ENCODE results near the gene CELF4.

CELF4 gene

GRCh38 chr18:37443325-37444055, 122.1 kb downstream of the CELF4 start:
- FAIRE-seq = no peak
- DNase-seq (ENCODE audit: insufficient read length) = no peak
- TF ChIP-seq POLR2AphosphoS5 (IDR thresholded peaks at IDR 0.05; ENCODE audit: low read depth, low read length) (no peak), TAF1 (IDR thresholded peaks at IDR 0.05; ENCODE audit: borderline replicate concordance, low read depth, low read length) (no peak), POLR2A (IDR thresholded peaks at IDR 0.05; ENCODE audit: low read depth, low read length) (no peak)

DNA sequence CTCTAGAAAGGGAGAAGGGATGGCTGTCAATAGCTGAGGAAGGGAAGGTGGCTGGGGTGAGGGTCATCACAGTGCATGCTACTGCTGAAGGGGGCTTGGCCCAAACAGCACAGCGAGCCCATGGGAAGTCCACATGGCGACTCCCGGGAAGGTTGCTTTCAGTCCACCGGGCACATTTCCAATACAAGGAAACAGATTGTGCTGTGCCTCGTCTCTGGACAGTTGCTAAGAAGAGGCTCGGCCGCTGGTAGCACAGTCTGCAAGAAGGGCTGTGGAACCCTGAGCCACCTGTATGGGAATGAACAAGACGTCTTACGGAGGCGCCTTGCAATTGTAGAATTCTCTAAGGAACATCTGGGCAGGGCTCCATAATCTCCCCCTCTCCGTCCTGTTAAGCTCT, 123.1 kb downstream of the CELF4 start:
- no peak for FAIRE-seq
- DNase-seq (ENCODE audit: insufficient read length) = no peak
- no peak for TF ChIP-seq POLR2A (IDR thresholded peaks at IDR 0.05; ENCODE audit: low read depth, low read length)
- no peak for TF ChIP-seq POLR2AphosphoS5 (IDR thresholded peaks at IDR 0.05; ENCODE audit: low read depth, low read length)
- no peak for TF ChIP-seq TAF1 (IDR thresholded peaks at IDR 0.05; ENCODE audit: borderline replicate concordance, low read depth, low read length)

DNA sequence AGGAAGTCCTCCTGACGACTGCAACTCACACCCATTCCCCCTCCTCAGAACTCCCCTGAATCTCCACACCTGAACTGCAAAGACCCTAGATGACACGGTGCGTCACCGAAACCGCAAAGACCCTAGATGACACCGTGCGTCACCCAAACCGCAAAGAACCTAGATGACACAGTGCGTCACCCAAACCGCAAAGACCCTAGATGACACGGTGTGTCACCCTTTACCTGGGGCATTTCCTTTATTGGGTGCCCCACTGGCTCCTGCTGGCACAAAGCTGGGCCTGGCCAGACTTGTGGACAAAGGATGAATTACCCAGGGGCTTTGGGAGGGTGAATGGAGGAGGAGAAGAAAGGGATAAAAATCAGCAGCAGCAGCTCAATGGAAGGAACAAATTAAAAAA, 123.8 kb downstream of the CELF4 start:
- TF ChIP-seq POLR2AphosphoS5 (IDR thresholded peaks at IDR 0.05; ENCODE audit: low read depth, low read length) (no peak), TAF1 (IDR thresholded peaks at IDR 0.05; ENCODE audit: borderline replicate concordance, low read depth, low read length) (no peak)
- DNase-seq (ENCODE audit: insufficient read length) (no peak), FAIRE-seq (no peak)

- no peak for FAIRE-seq
- TF ChIP-seq TAF1 (IDR thresholded peaks at IDR 0.05; ENCODE audit: borderline replicate concordance, low read depth, low read length) = no peak
- no peak for TF ChIP-seq POLR2A (IDR thresholded peaks at IDR 0.05; ENCODE audit: low read depth, low read length)
- no peak for TF ChIP-seq POLR2AphosphoS5 (IDR thresholded peaks at IDR 0.05; ENCODE audit: low read depth, low read length)
Measured at GRCh38 chr18:37440206-37440605, 125.4 kb downstream of the CELF4 start.

DNA sequence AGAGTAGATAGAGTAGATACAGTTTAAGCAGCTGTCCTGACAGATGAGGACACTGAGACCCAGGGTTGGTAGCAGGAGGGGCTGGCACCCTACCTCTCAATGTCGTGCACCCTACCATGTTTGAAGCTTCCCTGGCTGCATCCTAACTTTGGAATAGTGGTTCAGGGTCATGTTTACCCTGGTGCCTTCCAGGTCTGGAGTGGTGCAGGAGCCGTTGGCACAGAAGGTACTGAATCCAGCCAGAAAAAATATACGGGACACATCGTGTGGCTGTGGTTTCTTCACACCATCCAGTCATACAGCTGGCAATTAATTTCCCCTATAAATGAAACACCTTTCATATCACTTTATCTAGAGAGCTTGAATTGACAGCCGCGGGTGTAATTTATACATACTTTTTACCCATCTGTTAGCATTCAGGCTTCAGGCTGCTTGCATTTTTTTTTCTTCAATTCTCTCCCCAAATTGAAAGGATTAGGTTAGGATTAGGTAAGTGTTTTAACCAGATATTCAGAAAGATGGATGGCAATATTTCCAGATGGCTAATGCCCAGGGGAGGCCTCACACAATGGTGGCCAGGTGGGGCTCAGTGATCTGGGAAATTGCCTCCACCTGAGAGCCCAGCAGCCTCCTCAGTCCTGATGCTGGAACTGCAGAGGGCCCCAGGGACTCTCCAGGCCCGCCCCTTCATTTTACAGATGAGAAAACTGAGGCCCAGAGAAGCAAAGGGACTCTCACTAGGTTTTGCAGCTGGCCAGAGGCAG, 127.0 kb downstream of the CELF4 start:
- no peak for TF ChIP-seq POLR2AphosphoS5 (IDR thresholded peaks at IDR 0.05; ENCODE audit: low read depth, low read length)
- no peak for TF ChIP-seq POLR2A (IDR thresholded peaks at IDR 0.05; ENCODE audit: low read depth, low read length)
- TF ChIP-seq TAF1 (IDR thresholded peaks at IDR 0.05; ENCODE audit: borderline replicate concordance, low read depth, low read length) = no peak
- FAIRE-seq = no peak
- DNase-seq (ENCODE audit: insufficient read length) = no peak

More at GRCh38 chr18:37440206-37440605, 125.4 kb downstream of the CELF4 start:
- no peak for DNase-seq (ENCODE audit: insufficient read length)

DNA sequence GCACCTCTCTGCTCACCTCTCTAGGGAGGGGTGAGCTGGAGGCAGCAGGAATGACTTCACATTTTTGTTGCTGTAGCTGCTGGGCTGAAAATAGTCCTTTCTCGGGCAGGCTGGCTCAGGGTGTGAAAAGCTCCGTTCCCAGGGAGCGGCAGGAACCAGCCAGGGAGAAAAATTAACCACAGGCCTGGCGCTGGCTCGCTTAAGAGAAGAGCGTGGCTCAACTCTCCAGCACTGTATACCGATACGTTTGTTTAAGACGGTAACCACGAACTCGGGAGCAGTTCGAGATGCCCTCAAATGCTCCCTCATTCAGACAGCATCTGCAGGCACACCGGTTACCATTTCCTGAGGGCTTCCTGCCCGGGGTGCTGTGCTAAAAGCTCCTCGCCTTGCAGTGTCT, 129.6 kb downstream of the CELF4 start:
- TF ChIP-seq TAF1 (IDR thresholded peaks at IDR 0.05; ENCODE audit: borderline replicate concordance, low read depth, low read length) = no peak
- DNase-seq (ENCODE audit: insufficient read length) = no peak
- no peak for FAIRE-seq

GRCh38 chr18:37435150-37435867, 130.3 kb downstream of the CELF4 start:
- no peak for DNase-seq (ENCODE audit: insufficient read length)
- FAIRE-seq = no peak
- TF ChIP-seq POLR2A (IDR thresholded peaks at IDR 0.05; ENCODE audit: low read depth, low read length) (no peak), TAF1 (IDR thresholded peaks at IDR 0.05; ENCODE audit: borderline replicate concordance, low read depth, low read length) (no peak)

DNA sequence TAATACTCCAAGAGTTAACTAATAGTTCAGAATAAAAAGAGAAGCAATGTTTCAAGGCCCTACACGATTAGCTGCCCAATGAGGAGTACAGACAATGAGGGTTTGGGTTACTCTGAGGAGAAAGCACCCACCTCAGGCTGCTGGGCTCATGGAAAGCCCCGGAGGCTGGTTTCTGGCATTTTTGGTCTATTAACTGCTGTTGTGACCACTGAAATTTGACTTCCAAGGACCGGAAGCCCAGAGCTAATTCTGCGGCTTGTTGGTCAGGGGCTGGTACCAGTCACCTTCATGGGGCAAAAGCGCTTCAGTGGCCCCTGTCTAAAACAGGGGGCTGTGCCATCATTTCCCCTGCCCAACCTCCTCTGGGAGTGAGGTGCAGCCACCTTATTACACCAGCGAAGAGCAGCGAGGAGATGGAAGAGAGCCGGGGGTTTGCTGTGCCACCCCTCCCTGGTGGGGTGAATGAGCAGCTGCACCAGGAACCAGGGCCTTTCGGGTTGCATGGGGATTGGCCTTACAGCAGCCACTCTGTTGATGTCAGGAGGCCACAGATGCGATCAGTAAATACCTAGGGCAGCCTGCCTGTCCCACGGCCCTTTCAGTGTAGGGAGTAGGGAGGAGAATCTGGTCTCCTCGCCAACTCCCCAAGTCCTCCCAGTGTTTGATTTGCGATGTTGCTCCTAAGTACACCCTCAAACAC, 131.3 kb downstream of the CELF4 start:
- TF ChIP-seq TAF1 (IDR thresholded peaks at IDR 0.05; ENCODE audit: borderline replicate concordance, low read depth, low read length) (no peak), POLR2A (IDR thresholded peaks at IDR 0.05; ENCODE audit: low read depth, low read length) (no peak), POLR2AphosphoS5 (IDR thresholded peaks at IDR 0.05; ENCODE audit: low read depth, low read length) (no peak)
- FAIRE-seq (no peak), DNase-seq (ENCODE audit: insufficient read length) (no peak)

GRCh38 chr18:37432436-37433195, 133.0 kb downstream of the CELF4 start:
- TF ChIP-seq POLR2A (IDR thresholded peaks at IDR 0.05; ENCODE audit: low read depth, low read length) (no peak), POLR2AphosphoS5 (IDR thresholded peaks at IDR 0.05; ENCODE audit: low read depth, low read length) (no peak), TAF1 (IDR thresholded peaks at IDR 0.05; ENCODE audit: borderline replicate concordance, low read depth, low read length) (no peak)
- DNase-seq (ENCODE audit: insufficient read length) (no peak), FAIRE-seq (no peak)

GRCh38 chr18:37430357-37431076, 135.1 kb downstream of the CELF4 start:
- TF ChIP-seq TAF1 (IDR thresholded peaks at IDR 0.05; ENCODE audit: borderline replicate concordance, low read depth, low read length) (no peak), POLR2AphosphoS5 (IDR thresholded peaks at IDR 0.05; ENCODE audit: low read depth, low read length) (no peak), POLR2A (IDR thresholded peaks at IDR 0.05; ENCODE audit: low read depth, low read length) (no peak)
- DNase-seq (ENCODE audit: insufficient read length) (no peak), FAIRE-seq (no peak)

Data from GM12892 (cell line).